ENCODE results near the gene TMEM125. TPM values are rescaled to one million over a fixed set of nuclear protein-coding genes. Genes with fewer than 3 reads are reported as not detected.

TMEM125 gene
- total RNA-seq, 1 donor from 2014 or later: 15.7 TPM

DNA sequence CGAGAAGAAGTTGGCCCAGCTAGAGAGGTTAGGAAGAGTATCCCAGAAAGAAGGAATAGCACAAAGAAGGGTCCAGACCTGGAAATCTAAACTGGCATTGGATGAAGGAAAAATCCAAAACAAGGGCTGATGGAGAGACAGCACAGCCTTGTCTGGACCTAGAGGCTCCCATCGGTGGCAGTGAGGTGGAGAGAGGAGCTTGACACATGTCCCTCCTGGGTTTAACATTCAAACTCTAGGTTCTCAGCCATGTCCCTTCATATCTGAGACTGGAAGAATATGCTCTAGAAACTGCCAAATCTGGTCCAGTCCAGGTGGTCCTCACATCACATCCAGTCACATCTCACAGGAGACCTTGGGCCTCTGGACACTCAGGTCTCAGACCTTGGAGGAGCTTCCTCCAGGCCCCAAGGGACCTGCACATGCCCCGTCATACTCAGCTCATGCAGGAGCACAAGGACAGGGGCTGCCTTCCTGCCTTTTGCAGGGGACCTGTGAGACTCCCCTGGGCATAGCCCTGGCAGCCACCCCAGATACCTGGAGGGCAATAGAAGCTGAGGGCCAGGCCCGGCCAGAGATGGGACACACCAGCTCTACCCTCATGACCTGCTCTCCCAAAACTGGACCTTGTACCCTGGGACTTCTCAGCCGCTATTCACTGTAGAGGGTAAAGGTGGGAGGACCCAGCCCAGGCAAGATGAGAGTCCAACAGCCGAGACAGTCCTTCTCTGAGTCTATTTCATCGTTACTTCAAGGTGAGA, 7.5 kb downstream of the TMEM125 start:
- Histone ChIP-seq H3K27me3 (ENCODE audit: control insufficient read depth, insufficient read depth, low read length) (no peaks in the 10 kb centered on the region), H3K4me3 (ENCODE audit: low read depth, low read length) (no peak overlapping the region), H3K36me3 (ENCODE audit: control insufficient read depth, insufficient read depth, low read length) (no peaks in the 10 kb centered on the region)
- TF ChIP-seq CTCF (IDR thresholded peaks at IDR 0.05; ENCODE audit: insufficient read depth, low read length, poor library complexity, severe bottlenecking): no peak
- no peak for DNase-seq (ENCODE audit: low read depth)

DNA sequence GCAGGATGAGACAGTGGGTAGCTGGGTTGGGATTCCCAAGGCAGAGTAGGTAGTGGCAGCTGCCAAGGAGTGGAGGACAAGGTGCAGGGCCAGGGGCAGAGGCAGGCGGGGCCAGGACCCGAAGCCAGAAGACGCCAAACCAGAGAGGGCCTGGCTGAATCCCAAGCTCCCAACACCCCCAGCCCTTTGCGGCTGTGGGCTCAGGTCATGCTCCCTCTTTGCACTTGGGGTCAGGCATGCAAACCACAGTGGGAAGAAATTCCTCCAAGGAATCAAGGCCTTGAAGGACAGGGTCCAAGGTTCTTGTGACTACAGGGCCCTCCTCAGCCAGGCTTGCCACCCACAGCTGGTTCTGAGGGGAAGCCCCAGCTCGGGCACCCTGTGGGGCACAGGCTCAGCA, 9.4 kb downstream of the TMEM125 start:
- Histone ChIP-seq H3K27me3 (ENCODE audit: control insufficient read depth, insufficient read depth, low read length) (no peaks in the 10 kb centered on the region), H3K36me3 (ENCODE audit: control insufficient read depth, insufficient read depth, low read length) (no peaks in the 10 kb centered on the region), H3K4me3 (ENCODE audit: low read depth, low read length) (no peak overlapping the region)
- no peak for DNase-seq (ENCODE audit: low read depth)
- no peak for TF ChIP-seq CTCF (IDR thresholded peaks at IDR 0.05; ENCODE audit: insufficient read depth, low read length, poor library complexity, severe bottlenecking)

DNA sequence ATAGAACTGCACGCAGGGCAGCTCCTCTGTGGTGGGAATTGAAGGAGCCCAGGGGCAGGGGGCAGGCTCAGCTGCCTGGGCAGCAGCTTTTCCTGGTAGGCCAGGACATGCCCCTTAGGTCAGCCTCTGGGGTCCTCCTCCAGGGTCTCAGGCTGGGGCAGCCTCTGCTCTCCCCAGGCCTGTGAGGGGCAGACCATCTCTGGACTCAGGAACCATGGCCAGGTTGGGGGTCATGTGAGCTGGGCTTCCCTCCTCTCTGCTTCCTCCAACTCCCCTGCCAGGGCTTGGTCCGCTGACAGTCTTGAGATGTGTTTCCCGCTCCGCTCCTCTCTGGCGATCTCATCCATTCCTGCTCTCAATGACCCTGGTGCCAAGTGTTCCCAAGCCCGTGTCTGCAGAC, 9.9 kb downstream of the TMEM125 start:
- no peak for DNase-seq (ENCODE audit: low read depth)
- no peak overlapping the region for H3K4me3 ChIP-seq (ENCODE audit: low read depth, low read length)
- H3K27me3 ChIP-seq (ENCODE audit: control insufficient read depth, insufficient read depth, low read length): peaks cover under 1% of the 10 kb centered on the region
- H3K36me3 ChIP-seq (ENCODE audit: control insufficient read depth, insufficient read depth, low read length): no peaks in the 10 kb centered on the region
- no peak for TF ChIP-seq CTCF (IDR thresholded peaks at IDR 0.05; ENCODE audit: insufficient read depth, low read length, poor library complexity, severe bottlenecking)

DNA sequence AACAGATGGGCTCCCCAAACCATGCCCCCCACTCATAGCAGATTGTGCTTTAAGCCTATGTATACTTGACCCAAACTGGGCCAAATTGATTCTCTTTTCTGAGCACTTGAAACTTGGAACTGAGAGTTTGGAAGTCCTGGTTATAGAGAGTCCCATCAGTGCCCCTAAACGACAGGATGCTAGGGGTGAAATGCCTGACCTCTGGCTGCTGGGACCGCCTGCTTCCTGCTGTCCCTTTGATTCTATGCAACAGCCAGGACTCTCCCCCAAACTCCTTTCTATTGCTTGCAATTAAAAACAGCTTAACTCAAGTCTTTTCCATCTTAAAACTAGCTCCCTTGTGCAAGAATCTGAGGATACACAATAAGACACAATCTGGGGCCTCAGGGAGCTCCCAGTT, 10.9 kb downstream of the TMEM125 start:
- peaks cover 2% of the 10 kb centered on the region for H3K27me3 ChIP-seq (ENCODE audit: control insufficient read depth, insufficient read depth, low read length)
- no peak for DNase-seq (ENCODE audit: low read depth)
- no peaks in the 10 kb centered on the region for H3K36me3 ChIP-seq (ENCODE audit: control insufficient read depth, insufficient read depth, low read length)
- TF ChIP-seq CTCF (IDR thresholded peaks at IDR 0.05; ENCODE audit: insufficient read depth, low read length, poor library complexity, severe bottlenecking): no peak
- H3K4me3 ChIP-seq (ENCODE audit: low read depth, low read length): no peak overlapping the region

DNA sequence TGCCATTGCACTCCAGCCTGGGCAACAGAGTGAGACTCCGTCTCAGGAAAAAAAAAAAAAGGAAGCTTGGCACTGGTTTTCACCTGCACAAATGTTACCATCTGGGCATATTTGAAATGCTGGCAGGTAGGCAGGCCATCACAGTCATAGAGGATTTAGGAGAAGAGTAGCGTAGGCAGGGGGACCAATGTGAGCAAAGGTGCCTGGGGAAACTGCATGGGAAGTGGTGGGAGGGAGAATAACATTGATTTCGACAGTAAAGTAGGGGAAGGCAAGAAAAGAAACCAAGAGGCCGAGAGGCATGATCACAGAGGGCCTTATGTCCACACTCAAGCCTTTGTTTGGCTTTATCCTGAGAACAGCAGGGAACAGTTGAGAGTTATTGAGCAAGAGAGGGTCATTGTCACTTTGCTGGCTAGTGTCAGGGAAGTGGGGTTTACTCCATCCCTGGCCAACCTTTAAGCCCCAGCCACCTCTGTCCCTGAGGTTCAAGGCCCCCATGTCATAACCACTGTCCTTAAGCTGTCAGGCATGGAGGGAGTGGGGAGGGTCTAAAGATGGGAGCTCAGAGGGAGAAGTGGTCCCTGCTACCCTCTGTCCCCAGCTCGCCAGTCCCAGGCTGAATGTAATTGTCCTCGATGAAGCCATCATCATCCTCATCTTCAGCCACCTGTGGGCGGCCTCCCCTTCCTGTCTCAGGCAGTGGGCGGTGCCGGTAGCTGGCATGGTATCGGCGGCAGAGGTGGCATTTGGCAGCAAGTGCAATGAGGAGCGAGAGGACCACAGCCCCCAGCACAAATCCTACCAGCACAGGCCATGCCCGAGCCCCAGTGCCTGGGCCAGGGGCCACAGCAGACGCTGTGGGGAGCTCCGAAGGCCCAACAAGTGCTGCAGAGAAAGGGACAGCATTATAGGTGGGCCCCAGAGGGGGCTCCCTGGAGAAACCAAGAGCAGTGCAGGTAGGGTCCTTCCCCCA, 12.7 kb downstream of the TMEM125 start:
- no peak for TF ChIP-seq CTCF (IDR thresholded peaks at IDR 0.05; ENCODE audit: insufficient read depth, low read length, poor library complexity, severe bottlenecking)

More for the DNA sequence above, 12.7 kb downstream of the TMEM125 start:
- H3K27me3 ChIP-seq (ENCODE audit: control insufficient read depth, insufficient read depth, low read length): peaks cover 2% of the 10 kb centered on the region
- DNase-seq (ENCODE audit: low read depth): no peak
- no peak overlapping the region for H3K4me3 ChIP-seq (ENCODE audit: low read depth, low read length)
- no peaks in the 10 kb centered on the region for H3K36me3 ChIP-seq (ENCODE audit: control insufficient read depth, insufficient read depth, low read length)

Measured in kidney epithelial cell (primary cell).